HG03196 (cell line): ENCODE measurements around the gene GSG1.

Experiments used
- ATAC-seq: cut with Tn5 transposase; IDR thresholded peaks from one replicate; pipeline ENCODE4 v1.9.1; 2021; ENCODE audit not compliant: unreplicated experiment

GSG1 gene

GRCh38 chr12:13120413-13120812, 16.9 kb upstream of the GSG1 start:
- no peak for ATAC-seq

GRCh38 chr12:13119826-13120225, 16.4 kb upstream of the GSG1 start:
- ATAC-seq: no peak

DNA sequence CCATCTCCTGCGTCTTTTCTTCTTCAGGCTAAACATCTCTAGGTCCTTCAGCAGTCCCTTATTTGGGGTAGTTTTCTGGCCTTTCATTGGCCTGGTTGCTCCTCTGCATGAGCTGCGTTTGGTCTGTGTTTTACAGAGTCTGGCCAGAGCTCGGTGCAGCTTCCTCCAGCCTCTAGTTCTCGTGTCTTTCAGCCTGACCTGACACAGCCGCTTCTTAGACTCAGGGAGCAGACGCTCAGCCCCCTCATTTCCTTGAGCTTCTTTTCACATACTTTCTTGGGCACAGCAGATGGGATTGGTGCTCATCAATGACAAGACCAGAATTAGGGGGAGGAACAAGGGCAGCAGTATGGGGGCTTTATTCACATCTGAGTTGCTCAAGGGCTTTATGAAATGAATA, 13.6 kb upstream of the GSG1 start:
- ATAC-seq: no peak

GRCh38 chr12:13116259-13116658, 12.8 kb upstream of the GSG1 start:
- ATAC-seq: no peak

DNA sequence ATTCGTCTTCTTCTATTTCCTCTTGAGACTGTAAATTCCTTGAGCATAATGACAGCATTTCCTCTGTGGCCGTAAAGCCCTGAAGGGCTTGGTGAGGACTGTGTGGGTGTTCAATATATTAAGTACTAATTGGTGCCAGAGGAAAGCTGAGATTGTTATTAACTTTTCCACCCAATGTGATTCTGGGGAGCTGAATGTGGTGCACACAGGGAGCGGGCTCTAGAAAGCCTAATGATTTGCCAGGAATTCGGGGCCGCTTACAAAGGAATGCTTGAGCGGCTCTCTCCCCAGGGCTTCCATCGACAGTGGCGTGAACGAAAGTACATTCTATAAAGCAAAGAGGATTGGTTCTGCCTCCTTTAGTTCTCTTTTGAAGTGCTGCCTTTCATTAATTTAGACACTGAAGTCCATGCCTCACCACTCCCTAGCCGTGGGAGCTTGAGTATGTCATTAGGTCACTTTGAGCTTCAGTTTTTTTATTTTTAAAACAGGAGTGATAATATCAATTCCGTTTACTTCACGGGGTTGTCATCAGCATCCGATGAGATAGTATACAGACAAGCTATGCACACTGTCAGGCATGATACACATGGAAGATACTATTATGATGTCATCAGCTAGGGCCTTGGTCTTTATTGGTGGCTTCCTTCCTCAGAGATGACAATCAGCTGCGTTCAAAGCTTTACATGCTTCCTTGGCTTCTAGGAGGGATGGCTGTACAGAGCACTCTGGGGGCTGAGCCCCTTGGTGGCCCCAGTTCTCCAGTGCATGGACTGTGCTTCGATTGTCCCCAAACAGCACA, 11.0 kb upstream of the GSG1 start:
- ATAC-seq: no peak

GRCh38 chr12:13112968-13113367, 9.5 kb upstream of the GSG1 start:
- ATAC-seq: no peak

DNA sequence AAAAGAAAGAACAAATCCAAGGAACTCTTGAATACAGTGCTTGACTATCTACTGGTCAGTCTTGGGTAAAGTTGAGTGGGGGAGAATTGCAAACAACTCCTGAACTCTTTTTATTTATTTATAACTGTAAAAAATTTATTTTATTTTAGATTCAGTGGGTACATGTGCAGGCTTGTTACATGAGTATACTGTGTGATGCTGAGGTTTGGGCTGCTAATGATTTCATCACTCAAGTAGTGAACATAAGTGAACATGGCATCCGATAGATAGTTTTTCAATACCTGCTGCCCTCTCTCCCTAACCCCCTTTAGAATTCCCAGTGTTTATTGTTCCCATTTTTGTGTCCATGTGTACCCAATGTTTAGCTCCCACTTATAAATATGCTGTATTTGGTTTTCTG, 3.2 kb upstream of the GSG1 start:
- ATAC-seq: no peak

- ATAC-seq: no peak
These were observed 2.3 kb upstream of the GSG1 start for GRCh38 chr12:13105781-13106180.

- no peak for ATAC-seq
These were observed 942 bp upstream of the GSG1 start for GRCh38 chr12:13104409-13104808.

DNA sequence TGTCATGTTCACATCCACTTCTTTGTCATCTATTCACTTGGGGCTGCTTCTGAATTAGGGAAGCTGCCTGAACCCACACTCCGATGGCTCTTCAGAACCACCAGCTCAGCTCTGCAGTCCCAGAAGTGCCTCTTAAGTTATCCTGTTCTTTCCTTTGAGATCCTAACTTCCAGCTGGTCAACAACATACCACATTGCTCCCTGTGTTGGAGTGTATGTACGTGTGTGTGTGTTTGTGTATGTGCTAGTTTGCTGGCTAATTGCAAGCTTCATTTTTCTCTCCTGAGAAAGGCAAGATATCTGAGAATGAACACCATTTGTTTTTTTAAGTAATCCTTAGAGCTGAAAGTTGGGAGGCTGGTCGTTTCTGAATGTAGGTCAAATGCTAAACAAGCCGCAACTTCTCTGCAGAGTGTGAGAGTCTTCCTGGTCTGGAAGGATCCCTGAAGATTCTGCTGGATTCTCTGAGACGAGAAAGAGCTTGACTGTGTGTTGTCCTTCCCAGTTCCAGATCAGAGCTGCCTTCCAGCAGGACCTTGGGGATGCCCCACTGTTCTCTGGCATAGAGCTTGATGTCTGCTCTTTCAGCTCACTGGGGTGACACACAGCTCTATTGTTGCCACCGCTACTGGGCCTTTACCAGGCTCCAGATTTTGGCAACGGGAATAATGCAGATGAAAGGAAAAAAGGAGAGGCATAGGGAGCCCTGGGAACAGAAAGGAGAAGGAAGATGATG, 839 bp downstream of the GSG1 start:
- ATAC-seq: no peak

DNA sequence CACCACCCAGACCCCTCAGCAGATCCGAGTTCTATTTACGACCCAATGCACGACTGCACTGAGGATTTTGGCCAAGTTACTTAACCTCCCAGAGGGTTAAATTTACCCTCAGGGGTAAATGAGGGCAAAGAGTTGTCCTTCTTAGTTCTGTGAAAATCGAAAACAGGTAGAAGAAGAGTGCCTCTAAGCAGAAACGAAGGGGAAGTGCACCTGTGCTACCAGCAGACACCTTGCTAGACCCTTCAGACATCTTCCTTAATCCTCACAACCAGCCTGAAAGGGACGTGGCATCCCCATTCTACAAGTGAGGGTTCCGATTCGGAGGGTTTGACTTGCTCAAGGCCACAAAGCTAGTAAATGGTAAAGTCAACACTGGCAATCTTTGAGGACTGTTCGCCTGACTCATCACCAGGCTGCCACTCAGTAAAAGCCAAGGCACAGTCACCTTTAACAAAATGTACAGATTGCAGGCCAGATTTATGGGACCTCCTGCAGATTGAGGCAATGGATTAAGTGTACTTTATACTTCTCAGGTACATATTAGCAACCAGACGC, 1.6 kb downstream of the GSG1 start:
- ATAC-seq: no peak

DNA sequence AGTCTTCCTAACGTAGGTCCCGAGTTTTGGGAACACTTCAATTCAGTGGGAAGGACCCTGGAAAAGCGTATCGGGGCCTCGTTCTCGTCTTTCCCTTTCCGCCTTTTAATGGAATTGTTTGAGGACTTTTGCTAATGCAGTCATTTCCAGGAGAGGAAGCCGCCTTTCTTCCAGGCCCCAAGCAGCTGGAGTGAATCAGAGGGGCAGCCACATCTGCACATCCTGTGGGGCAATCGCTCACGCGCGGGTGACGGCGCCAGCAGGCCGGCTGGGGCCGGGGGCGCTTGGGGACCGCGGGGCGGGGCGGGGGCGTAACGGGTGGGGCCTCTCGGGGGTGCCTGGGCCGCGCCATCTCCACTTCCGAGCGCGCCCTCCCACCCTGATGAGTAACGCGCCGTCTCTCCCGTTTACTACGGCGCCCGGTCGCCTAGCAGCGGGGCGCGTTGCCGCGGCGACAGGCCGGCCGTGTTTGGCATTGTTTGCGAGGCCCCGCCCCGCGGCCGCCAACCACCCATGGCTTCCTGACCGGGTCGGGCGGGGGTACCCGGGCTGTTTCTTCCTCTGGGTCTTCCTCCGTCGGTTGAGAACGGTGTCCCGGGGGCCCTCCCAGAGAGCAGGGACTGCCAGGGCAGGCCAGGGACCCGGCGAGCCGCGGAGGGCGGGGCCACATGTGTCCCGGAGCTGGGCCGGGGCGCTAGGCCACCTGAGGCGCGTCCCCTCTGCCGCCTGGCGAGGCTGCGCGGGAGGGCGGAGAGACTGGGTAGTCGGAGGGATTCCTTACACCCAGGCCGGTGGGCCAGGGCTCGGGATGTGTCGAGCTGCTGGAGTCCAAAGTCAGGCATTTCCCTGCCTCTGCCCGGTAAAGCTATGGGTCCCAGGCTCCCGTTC, 2.3 kb downstream of the GSG1 start:
- ATAC-seq: peak; percentile 78

DNA sequence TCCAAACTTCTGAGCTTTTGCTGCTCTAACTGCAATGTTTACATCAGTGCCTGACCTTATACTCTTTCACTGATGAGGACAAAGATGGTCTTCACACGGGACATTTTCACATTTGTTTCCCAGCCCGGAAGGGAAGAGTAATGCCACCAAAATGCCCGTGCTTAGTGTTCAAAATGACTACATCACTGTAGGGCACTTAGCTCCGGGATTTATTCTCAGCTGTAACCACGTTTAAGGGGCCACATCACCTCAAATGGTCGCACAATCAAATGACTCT, 2.9 kb downstream of the GSG1 start:
- no peak for ATAC-seq

- ATAC-seq: no peak
These were observed 3.4 kb downstream of the GSG1 start for GRCh38 chr12:13099844-13100604.

- no peak for ATAC-seq
These were observed 4.2 kb downstream of the GSG1 start for GRCh38 chr12:13099066-13099843.

DNA sequence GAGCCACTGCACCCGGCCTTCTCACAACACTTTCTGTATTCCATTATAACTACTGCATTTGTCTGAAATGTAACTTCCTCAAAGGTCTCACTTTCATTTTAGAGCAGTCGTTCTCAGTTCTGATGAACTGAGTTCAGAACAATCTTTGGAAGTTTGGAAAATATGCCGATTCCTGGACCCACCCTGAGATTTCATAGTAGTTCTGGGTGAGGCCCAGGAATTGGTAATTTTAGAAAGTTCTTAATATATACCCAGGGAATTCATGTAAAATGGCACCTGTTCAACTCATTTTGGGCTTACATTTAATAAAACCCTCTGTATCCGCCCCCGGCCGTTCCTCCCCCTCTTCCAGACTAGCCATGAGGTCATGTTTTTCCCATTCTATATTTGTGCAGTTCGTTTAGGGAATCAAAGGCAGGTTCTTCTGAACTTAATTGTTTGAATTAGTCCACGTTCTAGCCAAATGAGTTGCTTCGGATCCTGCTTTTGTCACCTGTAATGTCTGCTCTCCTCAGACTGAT, 5.9 kb downstream of the GSG1 start:
- no peak for ATAC-seq

GRCh38 chr12:13095266-13095995, 8.0 kb downstream of the GSG1 start:
- no peak for ATAC-seq

- ATAC-seq: no peak
These were observed 9.1 kb downstream of the GSG1 start for GRCh38 chr12:13094367-13094766.

GRCh38 chr12:13093848-13094220, 9.6 kb downstream of the GSG1 start:
- ATAC-seq: no peak
